PC-9 (cell line): Measurements from ENCODE around the gene CNBP.
"Not testable (repeated sequence)": the region's sequence is repeated elsewhere in the genome, so short reads cannot be mapped to it uniquely, and the experiment has no call there.

Experiments
- EZH2 ChIP-seq: fragments of 200-600 bp; sonication (generic); IDR thresholded peaks from 2 replicates; pipeline ENCODE4 v1.8.0; 2017; ENCODE audit warnings: antibody characterized with exemption, low read depth
- TF ChIP-seq, protein P1 (sequence below): fragments of 200-600 bp; sonication (generic); conservative IDR thresholded peaks from 2 replicates; pipeline ENCODE4 v1.6.1; 2017; ENCODE audit warnings: mixed run types, antibody characterized with exemption, mild to moderate bottlenecking, moderate library complexity

DNA sequence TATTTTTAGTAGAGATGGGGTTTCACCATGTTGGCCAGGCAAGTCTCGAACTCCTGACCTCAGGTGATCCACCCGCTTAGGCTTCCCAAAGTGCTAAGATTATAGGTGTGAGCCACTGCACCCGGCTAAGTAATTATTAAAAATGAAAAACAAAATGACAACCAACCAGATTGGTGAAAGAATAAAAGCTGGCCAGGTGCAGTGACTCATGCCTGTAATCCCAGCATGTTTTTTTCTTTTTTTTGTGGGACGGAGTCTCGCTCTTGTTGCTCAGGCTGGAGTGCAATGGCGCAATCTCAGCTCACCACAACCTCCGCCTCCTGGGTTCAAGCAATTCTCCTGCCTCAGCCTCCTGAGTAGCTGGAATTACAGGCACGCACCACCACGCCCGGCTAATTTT lies 47.4 kb downstream of the CNBP start:
- TF ChIP-seq, protein P1, sequence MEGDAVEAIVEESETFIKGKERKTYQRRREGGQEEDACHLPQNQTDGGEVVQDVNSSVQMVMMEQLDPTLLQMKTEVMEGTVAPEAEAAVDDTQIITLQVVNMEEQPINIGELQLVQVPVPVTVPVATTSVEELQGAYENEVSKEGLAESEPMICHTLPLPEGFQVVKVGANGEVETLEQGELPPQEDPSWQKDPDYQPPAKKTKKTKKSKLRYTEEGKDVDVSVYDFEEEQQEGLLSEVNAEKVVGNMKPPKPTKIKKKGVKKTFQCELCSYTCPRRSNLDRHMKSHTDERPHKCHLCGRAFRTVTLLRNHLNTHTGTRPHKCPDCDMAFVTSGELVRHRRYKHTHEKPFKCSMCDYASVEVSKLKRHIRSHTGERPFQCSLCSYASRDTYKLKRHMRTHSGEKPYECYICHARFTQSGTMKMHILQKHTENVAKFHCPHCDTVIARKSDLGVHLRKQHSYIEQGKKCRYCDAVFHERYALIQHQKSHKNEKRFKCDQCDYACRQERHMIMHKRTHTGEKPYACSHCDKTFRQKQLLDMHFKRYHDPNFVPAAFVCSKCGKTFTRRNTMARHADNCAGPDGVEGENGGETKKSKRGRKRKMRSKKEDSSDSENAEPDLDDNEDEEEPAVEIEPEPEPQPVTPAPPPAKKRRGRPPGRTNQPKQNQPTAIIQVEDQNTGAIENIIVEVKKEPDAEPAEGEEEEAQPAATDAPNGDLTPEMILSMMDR = not testable (repeated sequence)
- not testable (repeated sequence) for TF ChIP-seq EZH2
